ENCODE results near the gene LIX1.
"Not testable (repeated sequence)": the region's sequence is repeated elsewhere in the genome, so short reads cannot be mapped to it uniquely, and the experiment has no call there.

Gene LIX1
- 0 reads per million in 4 experiments for total RNA-seq

GRCh38 chr5:97142521-97143254, at the start of gene LIX1:
TSS of gene LIX1 (minus strand) at chr5:97142611. CDS start at chr5:97142576, 35 bp downstream.
- DNase-seq = no peak

- DNase-seq = no peak
These were observed 49.5 kb upstream of the LIX1 start for GRCh38 chr5:97191893-97192292.

GRCh38 chr5:97189523-97189922, 47.1 kb upstream of the LIX1 start:
- not testable (repeated sequence) for DNase-seq

- DNase-seq = no peak
These were observed 41.5 kb upstream of the LIX1 start for GRCh38 chr5:97183930-97184213.

- peak; percentile 83 for DNase-seq
These were observed 40.9 kb upstream of the LIX1 start, which contains the start of gene RIOK2 for GRCh38 chr5:97183100-97183929. TSS of gene RIOK2 (minus strand) at chr5:97183247. CDS start at chr5:97183191, 56 bp downstream.

- no peak for DNase-seq
These were observed 40.2 kb upstream of the LIX1 start for GRCh38 chr5:97182571-97183099.

- DNase-seq = no peak
These were observed 39.6 kb upstream of the LIX1 start for GRCh38 chr5:97181856-97182545.

- not testable (repeated sequence) for DNase-seq
These were observed 37.0 kb upstream of the LIX1 start for GRCh38 chr5:97179457-97179856.

GRCh38 chr5:97172227-97172626, 29.8 kb upstream of the LIX1 start:
- DNase-seq = no peak

- no peak for DNase-seq
These were observed 29.3 kb upstream of the LIX1 start for GRCh38 chr5:97171703-97172102.

GRCh38 chr5:97167435-97167834, 25.0 kb upstream of the LIX1 start:
- no peak for DNase-seq

- no peak for DNase-seq
These were observed 23.3 kb upstream of the LIX1 start for GRCh38 chr5:97165726-97166125.

- no peak for DNase-seq
These were observed 22.4 kb upstream of the LIX1 start for GRCh38 chr5:97164846-97165245.

- no peak for DNase-seq
These were observed 21.4 kb upstream of the LIX1 start for GRCh38 chr5:97163790-97164285.

- no peak for DNase-seq
These were observed 21.0 kb upstream of the LIX1 start for GRCh38 chr5:97163360-97163764.

GRCh38 chr5:97162045-97162444, 19.6 kb upstream of the LIX1 start:
- peak; percentile 27 for DNase-seq

- no peak for DNase-seq
These were observed 15.3 kb upstream of the LIX1 start for GRCh38 chr5:97157689-97158088.

- no peak for DNase-seq
These were observed 9.0 kb upstream of the LIX1 start for GRCh38 chr5:97151370-97151769.

GRCh38 chr5:97150401-97150800, 8.0 kb upstream of the LIX1 start:
- no peak for DNase-seq

- DNase-seq = no peak
These were observed 7.3 kb upstream of the LIX1 start for GRCh38 chr5:97149709-97150108.

GRCh38 chr5:97148288-97148687, 5.9 kb upstream of the LIX1 start:
- no peak for DNase-seq

GRCh38 chr5:97143704-97144103, 1.3 kb upstream of the LIX1 start:
- DNase-seq = no peak

- DNase-seq = no peak
These were observed 872 bp downstream of the LIX1 start for GRCh38 chr5:97141539-97141938.
